Breast epithelium (tissue), 3 donors: ENCODE measurements around the gene CLGN.

ENCODE experiments used
- CTCF ChIP-seq, 3 donors: fragments of 450-650 bp; IDR thresholded peaks; one replicate each; pipeline ENCODE4 v1.5.1; 2016 to 2017; ENCODE audit warnings: antibody characterized with exemption in 3 of 3, mild to moderate bottlenecking in 3 of 3, moderate library complexity in 3 of 3
- POLR2A ChIP-seq: fragments of 450-650 bp; IDR thresholded peaks from one replicate; pipeline ENCODE4 v1.6.1; 2016; ENCODE audit warnings: antibody characterized with exemption, mild to moderate bottlenecking, moderate library complexity
- POLR2AphosphoS5 ChIP-seq, 3 donors: sonication (generic); formaldehyde crosslinking; IDR thresholded peaks; one replicate each; pipeline ENCODE4 v1.6.1; 2017; ENCODE audit warnings: antibody characterized with exemption in 3 of 3

- TF ChIP-seq POLR2A: no peak
- no peak for TF ChIP-seq CTCF (IDR thresholded peaks at IDR 0.05)
- TF ChIP-seq POLR2AphosphoS5 (IDR thresholded peaks at IDR 0.05): no peak
Measured at GRCh38 chr4:140367738-140368137, 59.7 kb downstream of the CLGN start.
